B cell (primary cell): ENCODE measurements around the gene MAPK14. TPM values are rescaled to one million over a fixed set of nuclear protein-coding genes. Genes with fewer than 3 reads are reported as not detected.

Experiments
- ATAC-seq: fragments of 200-7000 bp; cut with Tn5 transposase; one replicate; pipeline ENCODE4 v1.10.0; 2021; ENCODE audit warnings: low read depth, mild to moderate bottlenecking, moderate number of reproducible peaks, moderate library complexity
- CTCF ChIA-PET: fragments of 350-600 bp; sonication (Branson Sonifier 250); formaldehyde crosslinking; loops from one replicate; lab custom pipeline; 2021; ENCODE audit warnings: antibody characterized with exemption, inconsistent platforms; lab: Charles Lee
- POLR2A ChIA-PET: fragments of 350-600 bp; sonication (Branson Sonifier 250); formaldehyde crosslinking; loops from one replicate; lab custom pipeline; 2021; ENCODE audit warnings: antibody characterized with exemption; lab: Charles Lee
- DNase-seq: peaks from one replicate; pipeline ENCODE4 v3.0.0; 2013
- H2AFZ ChIP-seq: 2 replicates; pipeline ENCODE4 v1.6.1; 2012; ENCODE audit warnings: mild to moderate bottlenecking, low read depth, low read length; ENCODE audit not compliant: insufficient read depth, poor library complexity, severe bottlenecking
- H3K27ac ChIP-seq, 2 donors: 1 replicate in 1 of 2; 2 replicates in 1 of 2; pipeline ENCODE4 v1.5.1; 2012 to 2013; ENCODE audit warnings: low read length in 2 of 2, mild to moderate bottlenecking in 2 of 2, moderate library complexity in 1 of 2
- H3K27me3 ChIP-seq, 4 experiments: fragments of 200-600 bp in 1 of 4; sonication (generic) in 1 of 4; replicated peaks in 1 of 4; 1 replicate in 2 of 4; 2 replicates in 2 of 4; pipeline versions ENCODE4 v1.6.1 to v1.7.0; 2013 to 2016; ENCODE audit warnings: low read length in 3 of 4, mild to moderate bottlenecking in 2 of 4, mixed read lengths in 1 of 4, moderate library complexity in 1 of 4; ENCODE audit not compliant: insufficient read depth in 4 of 4, control insufficient read depth in 3 of 4; ENCODE audit errors: control extremely low read depth in 1 of 4
- H3K36me3 ChIP-seq, 2 experiments: replicated peaks in 1 of 2; 1 replicate in 1 of 2; 2 replicates in 1 of 2; pipeline versions ENCODE4 v1.6.1 to v1.7.1; 2013; ENCODE audit warnings: low read length in 1 of 2; ENCODE audit not compliant: insufficient read depth in 2 of 2, control insufficient read depth in 1 of 2; ENCODE audit errors: control extremely low read depth in 1 of 2, extremely low read depth in 1 of 2
- H3K4me1 ChIP-seq, 2 donors: fragments of 200-600 bp in 1 of 2; sonication (generic) in 1 of 2; 1 replicate in 1 of 2; 2 replicates in 1 of 2; pipeline versions ENCODE4 v1.5.1 to v1.6.1; 2013 to 2017; ENCODE audit warnings: low read length in 2 of 2; ENCODE audit not compliant: control insufficient read depth in 2 of 2, insufficient read depth in 2 of 2
- H3K4me2 ChIP-seq: replicated peaks from 2 replicates; pipeline ENCODE3; 2012; ENCODE audit warnings: mild to moderate bottlenecking, low read depth, low read length; ENCODE audit not compliant: poor library complexity, severe bottlenecking
- H3K4me3 ChIP-seq, 5 experiments: fragments of 200-600 bp in 1 of 5; sonication (generic) in 1 of 5; 1 replicate in 3 of 5; 2 replicates in 2 of 5; pipeline versions ENCODE4 v1.5.1 to v1.7.0; 2011 to 2016; ENCODE audit warnings: low read length in 4 of 5, mild to moderate bottlenecking in 4 of 5, low read depth in 2 of 5, control low read depth in 1 of 5, moderate library complexity in 1 of 5; ENCODE audit not compliant: insufficient read depth in 1 of 5; ENCODE audit errors: control extremely low read depth in 1 of 5, extremely low read depth in 1 of 5
- H3K79me2 ChIP-seq: fragments of 200-600 bp; sonication (generic); one replicate; pipeline ENCODE4 v1.6.0; 2016; ENCODE audit warnings: low read length; ENCODE audit not compliant: control insufficient read depth, insufficient read depth
- H3K9ac ChIP-seq: fragments of 200-600 bp; sonication (generic); 2 replicates; pipeline ENCODE4 v1.6.1; 2017; ENCODE audit warnings: mild to moderate bottlenecking, low read length, moderate library complexity
- H3K9me3 ChIP-seq, 3 donors: one replicate each; pipeline versions ENCODE4 v1.6.1 to v1.7.1; 2013; ENCODE audit warnings: low read length in 2 of 3; ENCODE audit not compliant: control insufficient read depth in 2 of 3, insufficient read depth in 1 of 3; ENCODE audit errors: control extremely low read depth in 1 of 3
- H4K20me1 ChIP-seq: 2 replicates; pipeline ENCODE4 v1.6.0; 2012; ENCODE audit warnings: mild to moderate bottlenecking, low read length; ENCODE audit not compliant: insufficient read depth, control insufficient read depth, poor library complexity, severe bottlenecking
- H3K27ac Mint-ChIP-seq: one replicate; pipeline ENCODE4 v1.8.0; 2021; ENCODE audit warnings: mixed read lengths
- H3K27me3 Mint-ChIP-seq: one replicate; pipeline ENCODE4 v1.8.0; 2021; ENCODE audit warnings: mixed read lengths
- H3K4me1 Mint-ChIP-seq: one replicate; pipeline ENCODE4 v1.8.0; 2021; ENCODE audit warnings: mixed read lengths
- H3K4me3 Mint-ChIP-seq: one replicate; pipeline ENCODE4 v1.8.0; 2021; ENCODE audit warnings: mixed read lengths
- H3K9me3 Mint-ChIP-seq: one replicate; pipeline ENCODE4 v1.8.0; 2022; ENCODE audit warnings: mixed read lengths; ENCODE audit not compliant: insufficient read depth
- CTCF ChIP-seq: fragments of 200-600 bp; IDR thresholded peaks from one replicate; pipeline ENCODE4 v1.8.0; 2022; ENCODE audit warnings: antibody characterized with exemption, mild to moderate bottlenecking
- EZH2 ChIP-seq: IDR thresholded peaks from 2 replicates; pipeline ENCODE4 v1.6.1; 2012; ENCODE audit warnings: borderline replicate concordance, low read depth, mild to moderate bottlenecking, moderate library complexity, low read length; ENCODE audit not compliant: insufficient read depth, poor library complexity, severe bottlenecking
- WGBS: methylation state at CpG from one replicate; pipeline ENCODE4 v1.1.5; 2013; ENCODE audit warnings: missing lambda C conversion rate; ENCODE audit not compliant: insufficient coverage; 5-methylcytosine and 5-hydroxymethylcytosine counted together
- intact Hi-C: fragments of 100-400 bp; cut with micrococcal nuclease; formaldehyde crosslinking; loops from one replicate; pipeline ENCODE4 v1.10.0; 2022
- polyA plus RNA-seq: library from polyadenylated mRNA; depleted of rRNA; stranded (reverse); fragments of >200 nt; gene quantifications from 2 replicates; pipeline ENCODE4 v1.2.3, GENCODE V29; 2012
- total RNA-seq, 2 donors: library from RNA; stranded (reverse); fragments of 120-200 nt in 1 of 2; gene quantifications; 1 replicate in 1 of 2; 2 replicates in 1 of 2; pipeline versions ENCODE4 v1.2.3 to v1.2.4, GENCODE V29; 2013 to 2022

MAPK14 gene
- total and polyA plus RNA-seq, 2 donors (not counting 1 experiment from before 2014, with no cell fraction given): 19.5 to 50.4 TPM

- Histone ChIP-seq H3K27me3 (no peaks in the 10 kb centered on the region), H3K79me2 (peaks cover 84% of the 10 kb centered on the region), H3K9ac (no peak overlapping the region), H3K36me3 (peaks cover 4 to 19% of the 10 kb centered on the region in 2 experiments), H3K27ac (no peak overlapping the region), H3K4me3 (no peak overlapping the region), H3K9me3 (no peaks in the 10 kb centered on the region), H4K20me1 (peaks cover 60% of the 10 kb centered on the region), H3K4me2 (no peak overlapping the region), H2AFZ (no peak overlapping the region), H3K4me1 (peaks cover 18 to 21% of the 10 kb centered on the region in 2 donors)
- no peaks in the 10 kb centered on the region for H3K27me3 Mint-ChIP-seq
- ATAC-seq: no peak
- peaks cover 11% of the 10 kb centered on the region for H3K4me1 Mint-ChIP-seq
- DNase-seq: no peak
- POLR2A ChIA-PET: no interaction called here
- no peak for TF ChIP-seq CTCF
- no peak for TF ChIP-seq EZH2
- no peak overlapping the region for H3K4me3 Mint-ChIP-seq
- H3K9me3 Mint-ChIP-seq: peaks cover 2% of the 10 kb centered on the region
- intact Hi-C loops: no loop called here
- CTCF ChIA-PET: interaction anchor here (0.8 to 1.4 kb wide), 2 partner anchors 22 to 46 kb away, joined by 3 to 6 read pairs; partner anchors contain the start of gene MAPK14
- WGBS: 95% methylated on average over 2 of the region's 2 CpGs
- H3K27ac Mint-ChIP-seq: no peak overlapping the region
Observed at GRCh38 chr6:36049582-36049981, 22.0 kb downstream of the MAPK14 start.

DNA sequence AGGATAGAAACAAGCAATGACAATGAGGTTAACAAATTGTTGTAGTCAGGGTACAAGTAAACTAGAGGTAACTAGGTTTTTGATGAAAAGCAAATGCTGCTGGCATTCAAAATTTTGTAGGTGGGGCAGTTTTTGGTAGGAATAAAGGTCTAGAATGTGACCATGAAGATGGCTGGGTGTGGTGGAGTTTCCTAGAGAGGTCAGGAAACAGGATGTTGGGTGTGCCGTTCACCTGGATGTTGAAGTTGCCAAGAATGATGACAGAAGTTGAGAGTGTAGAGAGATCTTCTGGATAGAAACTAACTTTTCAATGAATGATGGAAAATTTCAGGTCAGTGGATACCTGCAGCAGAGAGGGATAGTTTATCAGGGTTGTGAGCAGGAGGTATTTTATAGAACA is 22.7 kb downstream of the MAPK14 start:
- H2AFZ ChIP-seq: no peak overlapping the region
- H3K4me1 ChIP-seq: peaks cover 18 to 21% of the 10 kb centered on the region in 2 donors
- intact Hi-C loops: no loop called here
- H3K4me2 ChIP-seq: peak overlapping the region; percentile 24
- H3K79me2 ChIP-seq: peaks cover 84% of the 10 kb centered on the region
- Mint-ChIP-seq H3K4me1 (peaks cover 8% of the 10 kb centered on the region), H3K27me3 (no peaks in the 10 kb centered on the region), H3K4me3 (no peak overlapping the region), H3K27ac (no peak overlapping the region), H3K9me3 (peaks cover 2% of the 10 kb centered on the region)
- TF ChIP-seq EZH2 (no peak), CTCF (no peak)
- POLR2A ChIA-PET: no interaction called here
- peak overlapping the region in 1 of 2 donors; percentile 5 for H3K27ac ChIP-seq
- 10% methylated on average over 1 of the region's 1 CpG for WGBS
- no peaks in the 10 kb centered on the region for H3K9me3 ChIP-seq
- ATAC-seq (no peak), DNase-seq (no peak)
- H4K20me1 ChIP-seq: peaks cover 58% of the 10 kb centered on the region
- CTCF ChIA-PET: interaction anchor here (1.4 kb wide), 1 partner anchor 45 kb away, joined by 6 read pairs; no protein-coding TSS in a partner anchor
- H3K27me3 ChIP-seq: no peaks in the 10 kb centered on the region
- peaks cover 4 to 25% of the 10 kb centered on the region in 2 experiments for H3K36me3 ChIP-seq
- no peak overlapping the region for H3K9ac ChIP-seq
- H3K4me3 ChIP-seq: no peak overlapping the region
